HCT116 (cell line): Measurements from ENCODE around the gene SLC22A23. TPM values are rescaled to one million over a fixed set of nuclear protein-coding genes. Genes with fewer than 3 reads are reported as not detected.

Experiments
- ATAC-seq: fragments of 200-7000 bp; cut with Tn5 transposase; 2 replicates; pipeline ENCODE4 v1.9.1; 2020; ENCODE audit warnings: mild to moderate bottlenecking, moderate library complexity
- BruUV-seq: library from RNA; stranded (reverse); fragments of 400-500 nt; replicated peaks from 2 replicates; lab custom pipeline; 2021; lab: Mats Ljungman, UMichigan
- CTCF ChIA-PET: fragments of 300-600 bp; sonication (Branson Sonifier 250); formaldehyde crosslinking; loops from one replicate; lab custom pipeline; 2021; ENCODE audit warnings: antibody characterized with exemption; lab: Charles Lee
- POLR2A ChIA-PET: fragments of 300-600, 350-600 bp; sonication (Branson Sonifier 250); formaldehyde crosslinking; loops from one replicate; lab custom pipeline; 2021; ENCODE audit warnings: antibody characterized with exemption; lab: Charles Lee
- RAD21 ChIA-PET, 2 experiments: fragments of 300-600 bp; sonication (Branson Sonifier 250); formaldehyde crosslinking; loops; one replicate each; lab custom pipeline; 2023; ENCODE audit warnings: low total read pairs in 2 of 2; ENCODE audit not compliant: uncharacterized antibody in 2 of 2, unreplicated experiment in 2 of 2, low non-redundant PET in 1 of 2; lab: Charles Lee
- DNase-seq: peaks from one replicate; pipeline ENCODE4 v3.0.0-alpha.2; 2010; ENCODE audit warnings: low read depth, low spot score
- H2AFZ ChIP-seq: fragments of 200-600 bp; shearing (Covaris generic), sonication (generic); 2 replicates; pipeline ENCODE4 v1.6.1; 2017; ENCODE audit warnings: low read depth, mixed run types, mixed read lengths, antibody characterized with exemption, low read length; ENCODE audit not compliant: poor library complexity, severe bottlenecking
- H3K27ac ChIP-seq: 2 replicates; pipeline ENCODE4 v1.5.1; 2012; ENCODE audit warnings: low read depth, low read length
- H3K27me3 ChIP-seq: fragments of 200-600 bp; sonication (generic); 2 replicates; pipeline ENCODE4 v1.6.1; 2016; ENCODE audit warnings: mixed run types, low read length, mixed read lengths; ENCODE audit not compliant: insufficient read depth
- H3K36me3 ChIP-seq, 2 experiments: fragments of 200-500 bp in 1 of 2; fragments of 200-600 bp in 1 of 2; sonication (Bioruptor generic) in 1 of 2; sonication (generic) in 1 of 2; 2 replicates each; pipeline versions ENCODE4 v1.5.1 to v1.6.1; 2014 to 2016; ENCODE audit warnings: low read length in 2 of 2, inconsistent platforms in 1 of 2, mixed read lengths in 1 of 2, mixed run types in 1 of 2; ENCODE audit not compliant: insufficient read depth in 2 of 2, control insufficient read depth in 1 of 2
- H3K4me1 ChIP-seq, 2 experiments: fragments of 200-600 bp in 1 of 2; sonication (generic) in 1 of 2; 2 replicates each; pipeline versions ENCODE4 v1.5.1 to v1.6.1; 2012 to 2017; ENCODE audit warnings: low read length in 2 of 2, inconsistent platforms in 1 of 2, mild to moderate bottlenecking in 1 of 2, mixed read lengths in 1 of 2, mixed run types in 1 of 2, moderate library complexity in 1 of 2; ENCODE audit not compliant: insufficient read depth in 2 of 2, control insufficient read depth in 1 of 2
- H3K4me2 ChIP-seq: fragments of 200-600 bp; sonication (generic); 2 replicates; pipeline ENCODE4 v1.6.1; 2017; ENCODE audit warnings: mixed run types, low read length, mixed read lengths
- H3K4me3 ChIP-seq, 2 experiments: fragments of 200-600 bp in 1 of 2; sonication (generic) in 1 of 2; replicated peaks in 1 of 2; 2 replicates each; pipeline ENCODE4 v1.5.1; 2011 to 2016; ENCODE audit warnings: low read length in 2 of 2, control low read depth in 1 of 2, low read depth in 1 of 2, mild to moderate bottlenecking in 1 of 2, mixed read lengths in 1 of 2, mixed run types in 1 of 2
- H3K79me2 ChIP-seq: fragments of 200-600 bp; sonication (generic); 2 replicates; pipeline ENCODE4 v1.6.1; 2017; ENCODE audit warnings: mild to moderate bottlenecking, mixed run types, low read length, moderate library complexity, mixed read lengths; ENCODE audit not compliant: insufficient read depth
- H3K9ac ChIP-seq: fragments of 200-600 bp; sonication (generic); 2 replicates; pipeline ENCODE4 v1.6.1; 2016; ENCODE audit warnings: low read length, mixed read lengths
- H3K9me2 ChIP-seq: fragments of 200-600 bp; sonication (generic), shearing (Covaris generic); 2 replicates; pipeline ENCODE4 v1.6.1; 2017; ENCODE audit warnings: mixed run types, mild to moderate bottlenecking, moderate library complexity; ENCODE audit not compliant: insufficient read depth
- H3K9me3 ChIP-seq, 2 experiments: fragments of 200-500 bp in 1 of 2; fragments of 200-600 bp in 1 of 2; sonication (Bioruptor generic) in 1 of 2; sonication (generic) in 1 of 2; 2 replicates each; pipeline ENCODE4 v1.6.1; 2014 to 2017; ENCODE audit warnings: low read length in 2 of 2, mixed read lengths in 2 of 2, inconsistent platforms in 1 of 2, low read depth in 1 of 2, mild to moderate bottlenecking in 1 of 2, mixed run types in 1 of 2, moderate library complexity in 1 of 2; ENCODE audit not compliant: control insufficient read depth in 1 of 2, insufficient read depth in 1 of 2
- H4K20me1 ChIP-seq: fragments of 200-600 bp; sonication (generic), shearing (Covaris generic); 2 replicates; pipeline ENCODE4 v1.6.1; 2017; ENCODE audit warnings: mixed run types, mild to moderate bottlenecking, moderate library complexity; ENCODE audit not compliant: insufficient read depth
- ATF3 ChIP-seq: IDR thresholded peaks from 2 replicates; pipeline ENCODE4 v1.6.1; 2012
- CBX3 ChIP-seq: IDR thresholded peaks from 2 replicates; pipeline ENCODE4 v1.6.1; 2012; ENCODE audit warnings: low read depth
- ELF1 ChIP-seq: IDR thresholded peaks from 2 replicates; pipeline ENCODE4 v1.6.1; 2012; ENCODE audit warnings: low read depth, borderline replicate concordance
- EZH2 ChIP-seq: fragments of 200-600 bp; sonication (generic); IDR thresholded peaks from 2 replicates; pipeline ENCODE4 v1.6.1; 2017; ENCODE audit warnings: antibody characterized with exemption, mixed run types
- EZH2phosphoT487 ChIP-seq: fragments of 200-600 bp; IDR thresholded peaks from 2 replicates; pipeline ENCODE4 v1.6.1; 2018; ENCODE audit warnings: antibody characterized with exemption, borderline replicate concordance
- FOSL1 ChIP-seq: IDR thresholded peaks from 2 replicates; pipeline ENCODE4 v1.6.1; 2012; ENCODE audit warnings: low read depth
- JUND ChIP-seq: IDR thresholded peaks from 2 replicates; pipeline ENCODE4 v1.6.1; 2012
- POLR2A ChIP-seq: IDR thresholded peaks from 2 replicates; pipeline ENCODE4 v1.7.0; 2011; ENCODE audit warnings: borderline replicate concordance; ENCODE audit not compliant: insufficient read depth, insufficient read length; ENCODE audit errors: extremely low read depth
- POLR2AphosphoS5 ChIP-seq: IDR thresholded peaks from 2 replicates; pipeline ENCODE4 v1.6.1; 2011; ENCODE audit warnings: mild to moderate bottlenecking, low read depth, low read length, moderate library complexity
- RAD21 ChIP-seq: IDR thresholded peaks from 2 replicates; pipeline ENCODE4 v1.6.1; 2012; ENCODE audit warnings: low read depth, mild to moderate bottlenecking
- SIN3A ChIP-seq: IDR thresholded peaks from 2 replicates; pipeline ENCODE4 v1.6.1; 2012; ENCODE audit warnings: low read depth
- SP1 ChIP-seq: IDR thresholded peaks from 2 replicates; pipeline ENCODE4 v1.6.1; 2012; ENCODE audit warnings: low read depth
- SRF ChIP-seq: IDR thresholded peaks from 2 replicates; pipeline ENCODE4 v1.6.1; 2012; ENCODE audit warnings: low read depth
- YY1 ChIP-seq: IDR thresholded peaks from 2 replicates; pipeline ENCODE4 v1.6.1; 2011; ENCODE audit warnings: low read length, low read depth, moderate library complexity, mild to moderate bottlenecking; ENCODE audit not compliant: insufficient replicate concordance; ENCODE audit errors: extremely low read depth
- ZFX ChIP-seq: fragments of 450-650 bp; IDR thresholded peaks from 2 replicates; pipeline ENCODE4 v1.6.1; 2017
- ZNF274 ChIP-seq: fragments of 200-500 bp; sonication (Bioruptor generic); IDR thresholded peaks from 2 replicates; pipeline ENCODE4 v1.6.1; 2014; ENCODE audit warnings: mild to moderate bottlenecking, low read depth, low read length, inconsistent platforms
- intact Hi-C: fragments of 100-400 bp; cut with micrococcal nuclease; formaldehyde crosslinking; loops from 2 replicates; pipeline ENCODE4 v1.10.0; 2022
- total RNA-seq: library from RNA; stranded (reverse); gene quantifications from one replicate; pipeline ENCODE4 v1.2.1, GENCODE V29; 2021; ENCODE audit not compliant: unreplicated experiment
- TF ChIP-seq, protein P1 (sequence below): IDR thresholded peaks from 2 replicates; pipeline ENCODE4 v1.6.1; 2012; ENCODE audit warnings: low read depth
- TF ChIP-seq, protein P2 (sequence below): IDR thresholded peaks from 2 replicates; pipeline ENCODE4 v1.6.1; 2012

Gene SLC22A23
- total RNA-seq, 1 experiment from 2014 or later, result 11.5 TPM

DNA sequence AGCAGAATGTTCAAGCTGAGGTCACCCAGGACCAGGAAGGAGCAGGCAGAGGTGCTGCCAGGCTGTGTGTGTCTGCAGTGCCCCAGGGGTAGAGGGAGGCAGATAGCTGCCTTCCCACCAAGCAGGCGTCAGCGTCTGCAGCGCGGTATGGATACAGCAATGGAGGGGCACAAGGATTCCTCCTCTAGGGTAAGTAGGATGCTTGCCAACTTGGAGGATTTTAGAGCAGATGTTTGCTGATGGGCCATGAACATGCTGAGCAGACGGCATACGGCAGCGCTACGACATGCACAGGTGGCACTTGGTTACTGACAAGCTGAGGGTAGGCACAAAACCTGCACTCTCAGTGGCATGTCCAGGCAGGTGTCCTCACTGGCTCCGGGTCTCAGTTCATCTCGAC, 150.0 kb downstream of the SLC22A23 start:
- Histone ChIP-seq H3K27me3 (no peaks in the 10 kb centered on the region), H3K4me1 (no peaks in the 10 kb centered on the region), H3K9me3 (no peaks in the 10 kb centered on the region), H3K4me3 (no peak overlapping the region), H2AFZ (no peak overlapping the region), H3K79me2 (no peaks in the 10 kb centered on the region)
- no peak for TF ChIP-seq ZFX
- no peak for TF ChIP-seq ELF1
- TF ChIP-seq EZH2, result no peak
- no peak for TF ChIP-seq POLR2A
- TF ChIP-seq, protein P1, sequence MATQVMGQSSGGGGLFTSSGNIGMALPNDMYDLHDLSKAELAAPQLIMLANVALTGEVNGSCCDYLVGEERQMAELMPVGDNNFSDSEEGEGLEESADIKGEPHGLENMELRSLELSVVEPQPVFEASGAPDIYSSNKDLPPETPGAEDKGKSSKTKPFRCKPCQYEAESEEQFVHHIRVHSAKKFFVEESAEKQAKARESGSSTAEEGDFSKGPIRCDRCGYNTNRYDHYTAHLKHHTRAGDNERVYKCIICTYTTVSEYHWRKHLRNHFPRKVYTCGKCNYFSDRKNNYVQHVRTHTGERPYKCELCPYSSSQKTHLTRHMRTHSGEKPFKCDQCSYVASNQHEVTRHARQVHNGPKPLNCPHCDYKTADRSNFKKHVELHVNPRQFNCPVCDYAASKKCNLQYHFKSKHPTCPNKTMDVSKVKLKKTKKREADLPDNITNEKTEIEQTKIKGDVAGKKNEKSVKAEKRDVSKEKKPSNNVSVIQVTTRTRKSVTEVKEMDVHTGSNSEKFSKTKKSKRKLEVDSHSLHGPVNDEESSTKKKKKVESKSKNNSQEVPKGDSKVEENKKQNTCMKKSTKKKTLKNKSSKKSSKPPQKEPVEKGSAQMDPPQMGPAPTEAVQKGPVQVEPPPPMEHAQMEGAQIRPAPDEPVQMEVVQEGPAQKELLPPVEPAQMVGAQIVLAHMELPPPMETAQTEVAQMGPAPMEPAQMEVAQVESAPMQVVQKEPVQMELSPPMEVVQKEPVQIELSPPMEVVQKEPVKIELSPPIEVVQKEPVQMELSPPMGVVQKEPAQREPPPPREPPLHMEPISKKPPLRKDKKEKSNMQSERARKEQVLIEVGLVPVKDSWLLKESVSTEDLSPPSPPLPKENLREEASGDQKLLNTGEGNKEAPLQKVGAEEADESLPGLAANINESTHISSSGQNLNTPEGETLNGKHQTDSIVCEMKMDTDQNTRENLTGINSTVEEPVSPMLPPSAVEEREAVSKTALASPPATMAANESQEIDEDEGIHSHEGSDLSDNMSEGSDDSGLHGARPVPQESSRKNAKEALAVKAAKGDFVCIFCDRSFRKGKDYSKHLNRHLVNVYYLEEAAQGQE, result no peak
- TF ChIP-seq ZNF274, result no peak
- TF ChIP-seq, all 23 proteins: peak for 0
- ChIA-PET CTCF (no interaction called here), RAD21 (no interaction called here), POLR2A (no interaction called here)
- no peak overlapping the region for H3K9ac ChIP-seq
- no peak for ATAC-seq
- BruUV-seq, result no TSS peak
- intact Hi-C loops, result no loop called here
- no peak overlapping the region for H3K27ac ChIP-seq
- no peak overlapping the region for H3K4me2 ChIP-seq
- no peaks in the 10 kb centered on the region for H3K36me3 ChIP-seq
- no peaks in the 10 kb centered on the region for H3K9me2 ChIP-seq
- H4K20me1 ChIP-seq, result no peaks in the 10 kb centered on the region
- no peak for DNase-seq

GRCh38 chr6:3305831-3306230, 151.0 kb downstream of the SLC22A23 start:
- ATAC-seq, result no peak
- no peak overlapping the region for H3K9ac ChIP-seq
- no peak overlapping the region for H3K27ac ChIP-seq
- no peak overlapping the region for H2AFZ ChIP-seq
- ChIA-PET POLR2A (no interaction called here), CTCF (no interaction called here), RAD21 (no interaction called here)
- TF ChIP-seq SP1, result no peak
- no peak for TF ChIP-seq JUND
- no peak for TF ChIP-seq FOSL1
- TF ChIP-seq, protein P2, sequence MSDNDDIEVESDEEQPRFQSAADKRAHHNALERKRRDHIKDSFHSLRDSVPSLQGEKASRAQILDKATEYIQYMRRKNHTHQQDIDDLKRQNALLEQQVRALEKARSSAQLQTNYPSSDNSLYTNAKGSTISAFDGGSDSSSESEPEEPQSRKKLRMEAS, result no peak
- TF ChIP-seq RAD21, result no peak
- no peak for TF ChIP-seq ZFX
- no peak for TF ChIP-seq ATF3
- TF ChIP-seq EZH2phosphoT487, result no peak
- TF ChIP-seq SIN3A, result no peak
- no peak for TF ChIP-seq YY1
- no peak for TF ChIP-seq SRF
- TF ChIP-seq CBX3, result no peak
- no peak for TF ChIP-seq ELF1
- TF ChIP-seq EZH2, result no peak
- no peak for TF ChIP-seq POLR2AphosphoS5
- H3K4me1 ChIP-seq, result no peaks in the 10 kb centered on the region
- H3K9me3 ChIP-seq, result no peaks in the 10 kb centered on the region
- BruUV-seq, result no TSS peak
- no peak overlapping the region for H3K4me3 ChIP-seq
- no peaks in the 10 kb centered on the region for H3K36me3 ChIP-seq
- no peaks in the 10 kb centered on the region for H3K79me2 ChIP-seq
- no peak overlapping the region for H3K4me2 ChIP-seq
- intact Hi-C loops, result no loop called here
- no peak for DNase-seq
- H3K27me3 ChIP-seq, result no peaks in the 10 kb centered on the region
- no peaks in the 10 kb centered on the region for H4K20me1 ChIP-seq
- H3K9me2 ChIP-seq, result no peaks in the 10 kb centered on the region
